ENCODE data around the gene GALT.

GALT gene

DNA sequence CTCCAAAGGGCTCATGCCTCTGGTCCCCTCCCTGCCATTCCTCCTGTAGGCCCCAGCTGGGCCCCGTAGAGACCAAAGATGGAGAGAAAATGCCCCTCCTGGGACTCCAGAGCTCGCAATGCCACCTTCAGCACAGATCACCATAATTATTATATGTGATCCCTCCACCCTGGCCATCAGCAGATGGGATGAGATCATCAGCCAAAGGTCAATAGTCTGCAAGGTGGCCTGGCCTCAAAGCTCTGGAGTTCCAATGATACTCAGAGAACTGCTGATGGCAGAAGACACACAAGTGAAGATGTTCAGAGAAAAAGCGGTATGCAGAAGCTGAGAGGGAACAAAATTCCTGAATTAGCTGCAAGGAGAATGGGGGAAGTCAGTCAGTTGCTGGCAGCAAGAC, 39.6 kb upstream of the GALT start:
- ChIA-PET CTCF (interaction anchor here (1.1 to 17.0 kb wide), 4 partner anchors 10 to 59 kb away, joined by 4 to 328 read pairs (median 26); partner anchors contain the start of genes ARID3C and SIGMAR1), POLR2A (no interaction called here)
- DNase-seq (ENCODE audit: extremely low spot score) = no peak
- TF ChIP-seq, protein P1, sequence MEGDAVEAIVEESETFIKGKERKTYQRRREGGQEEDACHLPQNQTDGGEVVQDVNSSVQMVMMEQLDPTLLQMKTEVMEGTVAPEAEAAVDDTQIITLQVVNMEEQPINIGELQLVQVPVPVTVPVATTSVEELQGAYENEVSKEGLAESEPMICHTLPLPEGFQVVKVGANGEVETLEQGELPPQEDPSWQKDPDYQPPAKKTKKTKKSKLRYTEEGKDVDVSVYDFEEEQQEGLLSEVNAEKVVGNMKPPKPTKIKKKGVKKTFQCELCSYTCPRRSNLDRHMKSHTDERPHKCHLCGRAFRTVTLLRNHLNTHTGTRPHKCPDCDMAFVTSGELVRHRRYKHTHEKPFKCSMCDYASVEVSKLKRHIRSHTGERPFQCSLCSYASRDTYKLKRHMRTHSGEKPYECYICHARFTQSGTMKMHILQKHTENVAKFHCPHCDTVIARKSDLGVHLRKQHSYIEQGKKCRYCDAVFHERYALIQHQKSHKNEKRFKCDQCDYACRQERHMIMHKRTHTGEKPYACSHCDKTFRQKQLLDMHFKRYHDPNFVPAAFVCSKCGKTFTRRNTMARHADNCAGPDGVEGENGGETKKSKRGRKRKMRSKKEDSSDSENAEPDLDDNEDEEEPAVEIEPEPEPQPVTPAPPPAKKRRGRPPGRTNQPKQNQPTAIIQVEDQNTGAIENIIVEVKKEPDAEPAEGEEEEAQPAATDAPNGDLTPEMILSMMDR (IDR thresholded peaks at IDR 0.05; ENCODE audit: control extremely low read depth, extremely low read depth, low read depth, missing control alignments) = no peak

DNA sequence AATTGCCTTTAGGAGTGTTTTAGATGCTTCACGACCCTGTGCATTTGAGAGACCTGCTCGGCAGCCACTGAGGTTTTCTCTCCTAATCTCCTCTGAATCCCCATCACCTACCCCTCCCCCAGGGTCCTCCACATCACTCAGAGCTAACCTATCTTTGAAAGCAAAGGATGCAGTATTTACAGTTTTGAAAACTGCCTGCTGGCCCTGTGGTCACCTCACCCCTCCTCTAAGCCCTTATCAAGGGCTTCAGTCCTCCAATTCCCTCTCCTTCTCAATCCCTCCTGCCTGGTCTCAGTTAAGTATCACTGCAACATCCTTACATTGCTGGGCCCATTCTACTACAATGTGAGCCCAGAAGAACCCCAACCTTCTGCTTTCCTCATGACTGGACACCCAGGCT, 39.1 kb upstream of the GALT start:
- POLR2A ChIA-PET = no interaction called here

DNA sequence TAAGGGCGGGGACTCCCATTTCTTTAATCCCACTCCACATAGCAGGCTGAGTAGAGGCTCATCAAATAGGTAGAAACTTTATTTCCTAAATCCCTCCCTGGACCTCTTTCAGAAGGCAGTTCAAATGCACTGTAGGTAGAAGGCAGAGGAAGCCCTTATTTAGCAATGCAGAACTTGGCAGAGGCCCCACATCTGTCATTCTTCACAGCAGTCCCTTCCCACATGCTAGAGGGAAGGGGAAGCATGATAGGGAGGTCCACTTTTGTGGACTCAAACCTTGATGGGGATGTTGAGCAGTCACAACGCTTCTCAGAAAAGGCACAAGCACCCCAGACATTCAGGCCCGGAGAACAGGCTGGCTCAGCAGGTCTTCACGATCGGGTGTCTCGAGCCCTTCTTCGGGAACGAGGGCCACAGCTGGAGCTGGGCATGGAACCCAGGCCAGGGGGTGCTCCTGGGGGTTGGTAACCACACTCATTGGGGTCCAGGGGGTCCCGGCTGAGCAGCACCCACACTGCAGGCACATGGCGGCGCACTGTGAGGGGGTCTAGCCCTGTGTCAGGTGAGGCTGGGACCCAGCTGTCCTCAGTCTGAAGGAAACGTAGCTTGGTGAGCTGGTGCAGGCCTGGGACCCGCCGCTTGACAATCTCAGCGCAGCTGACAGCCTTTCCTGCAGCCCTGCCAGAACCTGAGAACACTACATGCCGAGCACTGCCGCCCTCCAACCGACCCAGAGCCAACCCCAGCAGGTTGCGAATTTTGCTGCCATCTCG, 35.9 kb upstream of the GALT start:
- TF ChIP-seq, protein P1 (IDR thresholded peaks at IDR 0.05; ENCODE audit: control extremely low read depth, extremely low read depth, low read depth, missing control alignments) = no peak
- no peak for DNase-seq (ENCODE audit: extremely low spot score)
- POLR2A ChIA-PET = no interaction called here
- CTCF ChIA-PET = interaction anchor here (0.7 to 17.0 kb wide), 7 partner anchors 8 to 231 kb away, joined by 3 to 328 read pairs (median 7); partner anchors contain the start of genes ARID3C, GALT and SIGMAR1

More for the DNA sequence above, 39.1 kb upstream of the GALT start:
- CTCF ChIA-PET = interaction anchor here (1.1 to 17.0 kb wide), 4 partner anchors 10 to 59 kb away, joined by 4 to 328 read pairs (median 26); partner anchors contain the start of genes ARID3C and SIGMAR1
- TF ChIP-seq, protein P1 (IDR thresholded peaks at IDR 0.05; ENCODE audit: control extremely low read depth, extremely low read depth, low read depth, missing control alignments) = no peak
- no peak for DNase-seq (ENCODE audit: extremely low spot score)

DNA sequence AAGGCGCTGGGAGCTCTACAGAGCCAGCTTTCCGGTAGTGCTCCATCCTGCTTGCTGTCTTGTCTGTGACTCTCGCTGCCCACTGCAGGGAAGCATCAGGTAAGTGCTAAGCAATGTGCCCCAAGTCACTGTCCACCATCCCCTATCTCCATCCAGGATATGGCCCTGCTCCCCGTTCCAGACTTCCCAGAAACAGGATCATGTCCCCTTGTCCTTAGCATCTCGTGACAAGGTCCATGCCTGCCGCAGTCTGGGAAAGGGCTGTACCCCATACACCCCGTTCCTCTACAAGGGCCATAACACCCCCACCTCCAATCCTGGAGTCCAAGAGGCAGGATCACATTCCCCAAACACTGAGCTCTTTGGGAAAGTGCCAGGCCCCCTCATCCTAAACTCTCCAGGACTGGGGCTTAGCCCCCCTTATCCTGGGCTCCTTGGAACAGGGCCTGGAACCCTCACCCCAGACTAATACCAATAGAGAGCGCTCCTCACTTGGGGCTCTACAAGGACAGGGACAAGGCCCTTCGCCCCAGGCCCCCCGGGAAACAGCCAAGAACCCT, 35.1 kb upstream of the GALT start:
- TF ChIP-seq, protein P1 (IDR thresholded peaks at IDR 0.05; ENCODE audit: control extremely low read depth, extremely low read depth, low read depth, missing control alignments) = no peak
- DNase-seq (ENCODE audit: extremely low spot score) = no peak
- CTCF ChIA-PET = interaction anchor here (0.7 to 17.0 kb wide), 9 partner anchors 9 to 232 kb away, joined by 3 to 328 read pairs (median 5); partner anchors contain the start of genes ARID3C, DCTN3, GALT and SIGMAR1
- POLR2A ChIA-PET = no interaction called here

DNA sequence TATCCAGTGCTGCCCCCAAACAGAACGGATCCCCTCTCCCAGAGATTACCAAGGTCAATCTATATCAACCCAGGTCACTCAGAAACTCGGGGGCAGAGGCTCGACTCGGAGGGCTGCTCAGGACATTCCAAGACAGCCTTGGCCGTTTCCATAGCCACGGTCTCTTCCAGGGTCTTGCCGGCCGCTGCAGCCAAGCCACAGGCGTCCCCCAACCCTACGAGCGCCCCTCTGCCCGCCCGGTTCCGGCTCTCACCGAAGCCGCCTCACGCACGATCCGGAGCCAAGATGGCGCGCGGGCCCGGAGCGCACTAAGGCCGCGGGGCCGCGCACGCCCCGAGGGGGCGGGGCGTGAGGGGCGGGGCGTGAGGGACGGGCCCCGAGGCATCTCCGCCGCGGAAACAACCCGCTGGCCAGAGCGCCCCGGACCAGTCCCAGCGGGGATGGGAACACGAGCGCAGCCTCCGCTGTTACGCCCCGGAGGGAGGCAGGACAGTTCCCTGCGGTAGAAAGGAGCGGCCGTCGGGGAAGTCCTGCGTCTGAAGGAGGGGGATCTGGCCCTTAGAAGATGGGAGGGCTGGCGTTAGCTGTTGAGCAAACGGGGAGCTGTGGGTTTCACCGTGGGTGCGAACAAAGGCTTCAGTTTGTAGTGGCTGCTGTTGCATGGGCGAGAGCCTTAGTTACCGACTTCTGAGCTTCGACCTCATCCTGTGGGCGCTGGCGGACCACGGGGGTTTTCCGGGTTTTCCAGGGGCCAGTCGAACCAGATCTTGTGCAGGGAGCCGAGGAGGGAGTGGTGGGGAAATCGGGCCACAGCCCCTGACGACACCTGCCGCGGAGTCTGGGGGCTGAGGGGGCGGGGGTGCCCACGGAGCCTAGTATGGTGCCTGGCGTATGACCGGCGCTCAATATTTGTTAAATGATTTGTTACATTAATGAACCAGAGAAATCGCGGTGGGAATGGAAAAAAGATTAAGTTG, 34.4 kb upstream of the GALT start, which contains the start of gene RPP25L:
Gene RPP25L (minus strand): TSS at position 287 of the 977 bp plus-strand sequence. CDS start 801 bp downstream, outside the sequence.
- peak; percentile 96 for DNase-seq (ENCODE audit: extremely low spot score)
- ChIA-PET POLR2A (no interaction called here), CTCF (interaction anchor here (0.8 to 17.0 kb wide), 13 partner anchors 8 to 288 kb away, joined by 3 to 328 read pairs (median 5); partner anchors contain the start of genes ARID3C, DCTN3, GALT and SIGMAR1)
- TF ChIP-seq, protein P1 (IDR thresholded peaks at IDR 0.05; ENCODE audit: control extremely low read depth, extremely low read depth, low read depth, missing control alignments) = no peak
